ENCODE results near the gene FOSL1.

DNA sequence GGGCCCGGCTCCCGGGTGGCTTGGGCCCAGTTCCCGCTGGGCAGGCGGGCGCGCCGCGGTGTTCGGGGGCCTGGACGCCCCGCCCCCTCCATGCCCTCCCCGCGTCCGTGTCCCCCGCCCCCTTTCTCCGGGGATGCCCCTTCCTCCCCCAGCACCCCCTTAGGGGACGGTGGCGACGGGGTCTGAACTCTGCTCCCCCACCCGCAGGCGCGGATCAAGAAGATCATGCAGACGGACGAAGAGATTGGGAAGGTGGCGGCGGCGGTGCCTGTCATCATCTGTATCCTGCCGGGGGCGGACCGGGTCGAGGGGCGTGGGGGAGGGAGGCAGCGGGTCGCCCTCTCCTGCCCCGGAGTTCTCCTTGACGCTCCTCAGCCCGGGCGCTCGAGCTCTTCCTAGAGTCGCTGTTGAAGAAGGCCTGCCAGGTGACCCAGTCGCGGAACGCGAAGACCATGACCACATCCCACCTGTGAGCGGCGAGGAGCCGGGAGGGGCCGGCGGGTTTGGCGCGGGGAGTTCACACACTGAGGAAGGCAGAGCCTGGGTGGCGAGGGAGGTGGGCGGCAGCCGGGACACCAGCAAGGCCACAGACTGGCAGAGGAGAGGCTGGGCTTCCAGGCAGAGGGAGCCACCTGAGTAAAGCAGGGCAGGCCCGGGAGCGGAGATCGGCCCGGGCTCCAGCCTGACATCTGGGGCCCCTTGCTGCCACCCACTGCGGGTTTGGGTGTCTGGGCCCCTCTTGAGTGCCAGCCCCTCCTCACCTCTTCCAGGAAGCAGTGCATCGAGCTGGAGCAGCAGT, 19.6 kb upstream of the FOSL1 start:
- no peak for TF ChIP-seq EZH2phosphoT487 (conservative IDR thresholded peaks at IDR 0.05; ENCODE audit: low read length)
- TF ChIP-seq, protein P1, sequence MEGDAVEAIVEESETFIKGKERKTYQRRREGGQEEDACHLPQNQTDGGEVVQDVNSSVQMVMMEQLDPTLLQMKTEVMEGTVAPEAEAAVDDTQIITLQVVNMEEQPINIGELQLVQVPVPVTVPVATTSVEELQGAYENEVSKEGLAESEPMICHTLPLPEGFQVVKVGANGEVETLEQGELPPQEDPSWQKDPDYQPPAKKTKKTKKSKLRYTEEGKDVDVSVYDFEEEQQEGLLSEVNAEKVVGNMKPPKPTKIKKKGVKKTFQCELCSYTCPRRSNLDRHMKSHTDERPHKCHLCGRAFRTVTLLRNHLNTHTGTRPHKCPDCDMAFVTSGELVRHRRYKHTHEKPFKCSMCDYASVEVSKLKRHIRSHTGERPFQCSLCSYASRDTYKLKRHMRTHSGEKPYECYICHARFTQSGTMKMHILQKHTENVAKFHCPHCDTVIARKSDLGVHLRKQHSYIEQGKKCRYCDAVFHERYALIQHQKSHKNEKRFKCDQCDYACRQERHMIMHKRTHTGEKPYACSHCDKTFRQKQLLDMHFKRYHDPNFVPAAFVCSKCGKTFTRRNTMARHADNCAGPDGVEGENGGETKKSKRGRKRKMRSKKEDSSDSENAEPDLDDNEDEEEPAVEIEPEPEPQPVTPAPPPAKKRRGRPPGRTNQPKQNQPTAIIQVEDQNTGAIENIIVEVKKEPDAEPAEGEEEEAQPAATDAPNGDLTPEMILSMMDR (IDR thresholded peaks at IDR 0.05; ENCODE audit: insufficient read depth, low read length, poor library complexity, severe bottlenecking): no peak
